GM19099 (cell line): ENCODE results near the gene TAF8.
A peak's percentile ranks its signal among the peaks of the same experiment; 100 is the strongest.

ENCODE experiments used
- POLR2A ChIP-seq: IDR thresholded peaks from 3 replicates; pipeline ENCODE4 v1.6.1; 2011; ENCODE audit warnings: low read depth; ENCODE audit not compliant: insufficient read length; ENCODE audit errors: extremely low read depth

The TAF8 gene

GRCh38 chr6:42025066-42025844 lies 25.1 kb upstream of the TAF8 start:
- TF ChIP-seq POLR2A = peak; percentile 53

- TF ChIP-seq POLR2A = no peak
Measured at GRCh38 chr6:42025845-42026243, 24.5 kb upstream of the TAF8 start.

GRCh38 chr6:42026540-42026939 lies 23.8 kb upstream of the TAF8 start:
- TF ChIP-seq POLR2A = no peak

GRCh38 chr6:42028234-42029061 lies 21.9 kb upstream of the TAF8 start:
- TF ChIP-seq POLR2A = no peak

- TF ChIP-seq POLR2A = no peak
Measured at GRCh38 chr6:42029062-42029685, 21.1 kb upstream of the TAF8 start.

GRCh38 chr6:42029881-42030280 lies 20.4 kb upstream of the TAF8 start:
- TF ChIP-seq POLR2A = no peak

- no peak for TF ChIP-seq POLR2A
Measured at GRCh38 chr6:42030585-42031506, 19.5 kb upstream of the TAF8 start.

- no peak for TF ChIP-seq POLR2A
Measured at GRCh38 chr6:42032366-42032765, 18.0 kb upstream of the TAF8 start.

DNA sequence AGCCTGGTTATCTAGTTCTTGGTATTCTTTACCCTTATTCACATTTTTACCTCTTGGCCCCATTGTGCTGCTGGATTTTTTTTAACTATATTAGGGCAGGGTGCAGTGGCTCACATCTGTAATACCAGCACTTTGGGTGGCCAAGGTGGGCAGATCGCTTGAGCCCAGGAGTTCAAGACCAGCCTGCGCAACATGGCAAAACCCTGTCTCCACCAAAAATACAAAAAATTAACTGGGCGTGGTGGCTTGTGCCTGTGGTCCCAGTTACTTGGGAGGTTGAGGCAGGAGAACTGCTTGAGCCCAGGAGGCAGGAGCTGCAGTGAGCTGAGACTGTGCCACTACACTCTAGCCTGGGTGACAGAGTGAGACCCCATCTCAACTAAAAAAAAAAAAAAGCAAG lies 12.2 kb upstream of the TAF8 start:
- no peak for TF ChIP-seq POLR2A

GRCh38 chr6:42038811-42039408 lies 11.4 kb upstream of the TAF8 start:
- TF ChIP-seq POLR2A = no peak

DNA sequence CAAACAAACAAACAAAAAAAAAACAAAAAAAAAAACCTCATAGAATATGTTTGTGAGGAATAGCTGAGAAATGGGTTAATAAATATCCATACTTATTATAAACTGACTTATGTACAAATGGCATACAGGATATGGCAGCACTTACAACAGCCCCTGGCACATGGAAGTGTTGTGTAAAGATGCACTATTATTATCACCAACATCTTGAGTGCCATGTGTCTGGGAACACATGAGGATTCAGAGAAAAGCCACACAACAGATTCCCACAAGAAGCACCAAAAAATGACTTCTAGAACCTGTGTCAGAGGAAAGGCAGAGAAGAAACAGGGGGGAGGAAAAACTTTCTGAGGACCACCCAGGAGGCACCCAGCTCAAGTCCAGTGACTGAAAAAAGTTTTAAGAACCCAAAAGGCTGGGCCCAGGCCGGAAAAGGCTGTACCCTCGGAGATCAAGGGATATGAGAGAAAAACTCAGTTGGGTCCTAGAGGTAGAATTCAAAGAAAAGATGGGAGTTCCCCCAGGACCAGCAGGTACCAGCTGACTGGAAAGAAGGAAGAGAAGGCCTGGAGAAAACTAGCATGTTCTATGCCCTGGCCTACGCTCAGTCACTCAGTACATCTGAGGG lies 9.4 kb upstream of the TAF8 start:
- TF ChIP-seq POLR2A = no peak

GRCh38 chr6:42041481-42042053 lies 8.8 kb upstream of the TAF8 start:
- no peak for TF ChIP-seq POLR2A

DNA sequence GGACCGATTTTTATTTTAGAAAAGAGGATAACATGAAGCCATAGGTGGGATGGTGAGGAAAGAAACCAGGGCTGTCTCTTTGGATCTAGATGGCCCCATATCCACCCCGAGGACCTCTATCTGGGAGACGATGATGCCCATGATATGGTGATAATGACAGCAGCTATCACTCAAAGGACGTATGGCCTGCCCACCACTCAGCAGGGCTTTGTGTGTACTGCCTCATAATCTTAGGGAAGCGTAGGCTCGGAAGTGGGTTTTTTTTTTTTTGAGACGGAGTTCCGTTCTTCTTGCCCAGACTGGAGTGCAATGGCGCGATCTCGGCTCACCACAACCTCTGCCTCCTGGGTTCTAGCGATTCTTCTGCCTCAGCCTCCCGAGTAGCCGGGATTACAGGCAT lies 8.2 kb upstream of the TAF8 start:
- TF ChIP-seq POLR2A = no peak
